ENCODE results near the gene GNAS. TPM values are rescaled to one million over a fixed set of nuclear protein-coding genes. Genes with fewer than 3 reads are reported as not detected.

GNAS gene
- total RNA-seq, 1 donor from 2014 or later: 2,003 TPM

GRCh38 chr20:58815448-58815847, 37.1 kb upstream of the GNAS start:
- Histone ChIP-seq H3K4me2 (ENCODE audit: low read length) (no peak overlapping the region), H3K27me3 (ENCODE audit: insufficient read depth, low read length) (peaks cover 8% of the 10 kb centered on the region), H3K79me2 (ENCODE audit: insufficient read depth, low read length) (no peaks in the 10 kb centered on the region), H3K36me3 (ENCODE audit: insufficient read depth, low read length) (no peaks in the 10 kb centered on the region), H3K27ac (ENCODE audit: low read depth, low read length) (no peak overlapping the region), H3K9me3 (ENCODE audit: insufficient read depth, low read depth, low read length) (no peaks in the 10 kb centered on the region), H2AFZ (ENCODE audit: low read depth, low read length) (no peak overlapping the region), H3K9ac (ENCODE audit: low read length) (no peak overlapping the region), H3K4me3 (ENCODE audit: insufficient read depth, low read depth, low read length) (no peak overlapping the region), H4K20me1 (ENCODE audit: insufficient read depth, low read length) (peaks cover 4% of the 10 kb centered on the region), H3K4me1 (ENCODE audit: insufficient read depth, low read length) (peaks cover 19% of the 10 kb centered on the region)
- Mint-ChIP-seq H3K27ac (ENCODE audit: unreplicated experiment) (peak overlapping the region; percentile 53), H3K4me3 (ENCODE audit: unreplicated experiment) (no peak overlapping the region), H3K36me3 (ENCODE audit: low read depth, unreplicated experiment) (peaks cover 11% of the 10 kb centered on the region), H3K27me3 (ENCODE audit: low read depth, unreplicated experiment) (no peaks in the 10 kb centered on the region), H3K4me1 (ENCODE audit: low read depth, unreplicated experiment) (peaks cover 16% of the 10 kb centered on the region), H3K9me3 (ENCODE audit: unreplicated experiment) (peaks cover 13% of the 10 kb centered on the region)
- no peak for DNase-seq (ENCODE audit: low read depth)
- TF ChIP-seq, protein P1, sequence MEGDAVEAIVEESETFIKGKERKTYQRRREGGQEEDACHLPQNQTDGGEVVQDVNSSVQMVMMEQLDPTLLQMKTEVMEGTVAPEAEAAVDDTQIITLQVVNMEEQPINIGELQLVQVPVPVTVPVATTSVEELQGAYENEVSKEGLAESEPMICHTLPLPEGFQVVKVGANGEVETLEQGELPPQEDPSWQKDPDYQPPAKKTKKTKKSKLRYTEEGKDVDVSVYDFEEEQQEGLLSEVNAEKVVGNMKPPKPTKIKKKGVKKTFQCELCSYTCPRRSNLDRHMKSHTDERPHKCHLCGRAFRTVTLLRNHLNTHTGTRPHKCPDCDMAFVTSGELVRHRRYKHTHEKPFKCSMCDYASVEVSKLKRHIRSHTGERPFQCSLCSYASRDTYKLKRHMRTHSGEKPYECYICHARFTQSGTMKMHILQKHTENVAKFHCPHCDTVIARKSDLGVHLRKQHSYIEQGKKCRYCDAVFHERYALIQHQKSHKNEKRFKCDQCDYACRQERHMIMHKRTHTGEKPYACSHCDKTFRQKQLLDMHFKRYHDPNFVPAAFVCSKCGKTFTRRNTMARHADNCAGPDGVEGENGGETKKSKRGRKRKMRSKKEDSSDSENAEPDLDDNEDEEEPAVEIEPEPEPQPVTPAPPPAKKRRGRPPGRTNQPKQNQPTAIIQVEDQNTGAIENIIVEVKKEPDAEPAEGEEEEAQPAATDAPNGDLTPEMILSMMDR (IDR thresholded peaks at IDR 0.05; ENCODE audit: insufficient read depth, low read depth, low read length): no peak
- TF ChIP-seq EZH2 (IDR thresholded peaks at IDR 0.05; ENCODE audit: insufficient read depth, low read length): no peak
- FAIRE-seq: no peak

DNA sequence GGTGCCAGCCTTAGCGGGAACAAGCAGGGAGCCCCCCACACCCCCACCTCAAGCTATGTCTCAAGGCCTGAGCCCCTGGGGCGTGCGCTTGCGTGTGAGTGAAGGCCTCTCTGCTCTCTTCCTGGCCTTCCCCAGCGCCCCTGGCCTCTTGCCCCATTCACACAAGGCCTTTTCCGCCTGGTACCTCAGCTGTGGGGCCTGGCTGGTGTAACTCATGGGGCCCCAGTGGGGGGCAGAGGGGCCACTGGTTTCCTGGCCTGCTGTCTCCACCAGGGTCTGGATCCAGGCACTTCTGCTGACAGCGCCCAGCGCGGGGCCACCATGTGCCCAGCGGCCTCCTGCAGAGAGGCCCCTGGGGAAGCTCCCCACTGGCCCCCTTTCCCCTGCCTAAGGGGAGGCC, 36.5 kb upstream of the GNAS start:
- H3K36me3 ChIP-seq (ENCODE audit: insufficient read depth, low read length): no peaks in the 10 kb centered on the region
- peaks cover 18% of the 10 kb centered on the region for H3K9me3 Mint-ChIP-seq (ENCODE audit: unreplicated experiment)

More for the DNA sequence above, 36.5 kb upstream of the GNAS start:
- Mint-ChIP-seq H3K36me3 (ENCODE audit: low read depth, unreplicated experiment) (peaks cover 17% of the 10 kb centered on the region), H3K27ac (ENCODE audit: unreplicated experiment) (no peak overlapping the region), H3K4me1 (ENCODE audit: low read depth, unreplicated experiment) (peaks cover 16% of the 10 kb centered on the region), H3K4me3 (ENCODE audit: unreplicated experiment) (no peak overlapping the region), H3K27me3 (ENCODE audit: low read depth, unreplicated experiment) (no peaks in the 10 kb centered on the region)
- Histone ChIP-seq H3K4me3 (ENCODE audit: insufficient read depth, low read depth, low read length) (no peak overlapping the region), H3K4me1 (ENCODE audit: insufficient read depth, low read length) (peaks cover 16% of the 10 kb centered on the region), H3K27ac (ENCODE audit: low read depth, low read length) (no peak overlapping the region), H3K4me2 (ENCODE audit: low read length) (no peak overlapping the region), H3K9me3 (ENCODE audit: insufficient read depth, low read depth, low read length) (no peaks in the 10 kb centered on the region), H4K20me1 (ENCODE audit: insufficient read depth, low read length) (peaks cover 4% of the 10 kb centered on the region), H3K9ac (ENCODE audit: low read length) (no peak overlapping the region), H2AFZ (ENCODE audit: low read depth, low read length) (no peak overlapping the region), H3K79me2 (ENCODE audit: insufficient read depth, low read length) (no peaks in the 10 kb centered on the region), H3K27me3 (ENCODE audit: insufficient read depth, low read length) (peaks cover 8% of the 10 kb centered on the region)
- TF ChIP-seq EZH2 (IDR thresholded peaks at IDR 0.05; ENCODE audit: insufficient read depth, low read length): no peak
- TF ChIP-seq, protein P1 (IDR thresholded peaks at IDR 0.05; ENCODE audit: insufficient read depth, low read depth, low read length): no peak
- DNase-seq (ENCODE audit: low read depth): no peak
- no peak for FAIRE-seq
